ENCODE data around the gene DMPK. TPM values are rescaled to one million over a fixed set of nuclear protein-coding genes. Genes with fewer than 3 reads are reported as not detected.
A peak's percentile ranks its signal among the peaks of the same experiment; 100 is the strongest.

Gene DMPK
- total RNA-seq, 3 donors from 2014 or later = 16.0 to 25.6 (median 24.5) TPM

GRCh38 chr19:45742969-45743368 is 39.3 kb downstream of the DMPK start:
- no peaks in the 10 kb centered on the region for H3K27me3 ChIP-seq
- no peaks in the 10 kb centered on the region for H3K4me1 ChIP-seq
- intact Hi-C loops (cut with DNase I; ENCODE audit: low total_unique reads) = no loop called here
- H3K27ac ChIP-seq = no peak overlapping the region
- DNase-seq (ENCODE audit: low spot score in 2 of 2) = no peak
- H3K9me3 ChIP-seq = no peaks in the 10 kb centered on the region
- no peak overlapping the region for H3K4me3 ChIP-seq
- no peaks in the 10 kb centered on the region for H3K36me3 ChIP-seq
- TF ChIP-seq POLR2AphosphoS5 (IDR thresholded peaks at IDR 0.05) = no peak
- TF ChIP-seq, protein P1, sequence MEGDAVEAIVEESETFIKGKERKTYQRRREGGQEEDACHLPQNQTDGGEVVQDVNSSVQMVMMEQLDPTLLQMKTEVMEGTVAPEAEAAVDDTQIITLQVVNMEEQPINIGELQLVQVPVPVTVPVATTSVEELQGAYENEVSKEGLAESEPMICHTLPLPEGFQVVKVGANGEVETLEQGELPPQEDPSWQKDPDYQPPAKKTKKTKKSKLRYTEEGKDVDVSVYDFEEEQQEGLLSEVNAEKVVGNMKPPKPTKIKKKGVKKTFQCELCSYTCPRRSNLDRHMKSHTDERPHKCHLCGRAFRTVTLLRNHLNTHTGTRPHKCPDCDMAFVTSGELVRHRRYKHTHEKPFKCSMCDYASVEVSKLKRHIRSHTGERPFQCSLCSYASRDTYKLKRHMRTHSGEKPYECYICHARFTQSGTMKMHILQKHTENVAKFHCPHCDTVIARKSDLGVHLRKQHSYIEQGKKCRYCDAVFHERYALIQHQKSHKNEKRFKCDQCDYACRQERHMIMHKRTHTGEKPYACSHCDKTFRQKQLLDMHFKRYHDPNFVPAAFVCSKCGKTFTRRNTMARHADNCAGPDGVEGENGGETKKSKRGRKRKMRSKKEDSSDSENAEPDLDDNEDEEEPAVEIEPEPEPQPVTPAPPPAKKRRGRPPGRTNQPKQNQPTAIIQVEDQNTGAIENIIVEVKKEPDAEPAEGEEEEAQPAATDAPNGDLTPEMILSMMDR (IDR thresholded peaks at IDR 0.05) = no peak
- no peak for TF ChIP-seq POLR2A (IDR thresholded peaks at IDR 0.05)

DNA sequence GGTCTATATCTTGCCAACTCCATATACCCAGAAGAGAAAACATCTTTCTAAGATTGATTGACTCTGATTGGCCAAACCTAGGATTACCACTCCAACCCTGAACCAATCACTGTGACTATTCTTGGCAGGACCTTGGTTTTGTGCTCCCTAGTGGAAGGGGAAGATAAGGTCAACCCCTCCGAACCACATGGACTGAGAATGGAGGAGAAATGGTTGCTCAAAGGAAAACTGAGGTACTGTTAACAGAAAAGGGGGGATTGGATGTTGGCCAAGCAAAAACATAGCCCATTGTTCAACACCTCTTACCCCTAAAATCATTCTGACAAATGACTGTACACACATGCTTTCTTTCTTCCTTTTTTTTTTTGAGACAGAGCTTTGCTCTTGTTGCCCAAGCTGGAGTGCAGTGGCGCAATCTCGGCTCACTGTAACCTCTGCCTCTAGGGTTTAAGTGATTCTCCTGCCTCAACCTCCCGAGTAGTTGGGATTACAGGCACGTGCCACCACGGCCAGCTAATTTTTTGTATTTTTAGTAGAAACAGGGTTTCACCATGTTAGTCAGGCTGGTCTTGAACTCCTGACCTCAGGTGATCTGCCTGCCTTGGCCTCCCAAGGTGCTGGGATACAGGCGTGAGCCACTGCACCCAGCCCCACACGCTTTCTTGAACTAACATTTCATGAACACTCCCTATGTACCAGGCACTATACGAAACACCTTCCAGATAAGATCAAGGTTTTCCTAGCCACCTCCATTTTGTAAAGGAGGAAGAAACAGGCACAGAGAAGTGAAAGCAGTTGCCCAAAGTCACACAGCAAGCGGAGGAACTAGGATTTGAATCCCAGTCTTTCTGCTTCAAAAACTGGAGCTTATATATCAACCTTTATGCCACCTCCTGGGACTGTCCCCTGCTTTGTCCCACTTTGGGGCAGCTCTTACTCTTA is 42.5 kb downstream of the DMPK start:
- no peaks in the 10 kb centered on the region for H3K4me1 ChIP-seq
- TF ChIP-seq, protein P1 (IDR thresholded peaks at IDR 0.05) = no peak
- TF ChIP-seq POLR2A (IDR thresholded peaks at IDR 0.05) (no peak), POLR2AphosphoS5 (IDR thresholded peaks at IDR 0.05) (no peak)
- no peaks in the 10 kb centered on the region for H3K27me3 ChIP-seq
- no peak overlapping the region for H3K4me3 ChIP-seq
- intact Hi-C loops (cut with DNase I; ENCODE audit: low total_unique reads) = no loop called here
- H3K27ac ChIP-seq = no peak overlapping the region
- H3K9me3 ChIP-seq = no peaks in the 10 kb centered on the region
- H3K36me3 ChIP-seq = no peaks in the 10 kb centered on the region
- DNase-seq (ENCODE audit: low spot score in 2 of 2) = no peak

GRCh38 chr19:45733160-45733810 is 49.0 kb downstream of the DMPK start, which contains the start of gene MEIOSIN:
Gene MEIOSIN (plus strand): TSS chr19:45733439. CDS start chr19:45735377, 1,938 bp downstream.
- no peak for DNase-seq (ENCODE audit: low spot score in 2 of 2)
- intact Hi-C loops (cut with DNase I; ENCODE audit: low total_unique reads) = no loop called here
- H3K4me3 ChIP-seq = no peak within 1 kb of the TSS
- TF ChIP-seq POLR2A (IDR thresholded peaks at IDR 0.05) (no peak), POLR2AphosphoS5 (IDR thresholded peaks at IDR 0.05) (no peak)
- TF ChIP-seq, protein P1 (IDR thresholded peaks at IDR 0.05) = no peak
- no peak within 1 kb of the TSS for H3K27ac ChIP-seq
- peaks cover 0 to 5% of the 10 kb centered on the region in 2 donors for H3K4me1 ChIP-seq
- no peaks in the 10 kb centered on the region for H3K36me3 ChIP-seq
- H3K9me3 ChIP-seq = no peaks in the 10 kb centered on the region
- H3K27me3 ChIP-seq = no peaks in the 10 kb centered on the region

DNA sequence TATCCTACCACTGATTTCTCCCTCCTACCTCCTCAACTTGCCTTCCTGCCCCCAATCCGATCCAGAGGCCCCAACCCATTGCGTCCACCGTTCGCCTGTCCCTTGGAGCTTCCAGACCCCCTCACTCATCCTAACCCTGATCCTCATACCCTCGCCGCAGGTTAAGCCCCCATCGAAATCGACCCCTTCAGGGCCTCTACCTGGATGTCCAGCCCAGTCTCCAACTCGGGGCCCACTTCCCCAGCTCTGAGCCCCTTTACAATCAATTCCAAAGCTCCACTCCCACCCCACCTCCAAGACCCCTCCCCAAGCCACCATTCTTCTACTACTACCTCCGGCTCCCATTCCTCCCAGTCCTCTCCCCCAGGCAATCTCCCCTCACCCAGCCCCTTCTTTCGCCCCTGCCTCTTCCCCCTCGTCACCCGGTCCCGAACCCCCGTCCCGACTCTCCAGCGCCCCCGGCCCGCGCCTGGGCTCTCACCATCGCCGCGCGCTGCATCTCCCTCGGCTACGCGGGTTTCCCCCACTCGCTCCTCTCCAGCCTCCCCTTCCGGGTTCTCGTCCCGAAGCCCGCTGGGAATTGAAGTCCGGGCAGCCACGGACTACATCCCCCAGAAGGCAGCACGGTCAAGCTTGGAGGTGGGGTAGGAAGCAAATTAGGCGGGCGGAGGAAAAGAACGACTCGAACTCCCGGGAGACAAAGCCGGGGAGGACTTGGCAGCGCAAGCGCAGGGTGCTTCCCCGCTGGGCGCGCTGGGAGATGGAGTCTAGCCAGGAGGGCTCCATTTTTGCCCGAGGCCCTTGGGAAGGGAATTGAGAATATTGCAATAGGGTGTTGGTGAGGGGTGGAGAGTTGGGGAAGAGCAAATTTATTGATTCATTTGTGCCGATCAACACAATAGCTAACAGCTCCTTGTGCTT is 51.7 kb downstream of the DMPK start, which contains the start of gene FBXO46:
Gene FBXO46, minus strand, starts transcription at position 529 of the 921 bp plus-strand sequence. CDS start 17,401 bp downstream, outside the sequence.
- no peaks in the 10 kb centered on the region for H3K36me3 ChIP-seq
- DNase-seq (ENCODE audit: low spot score in 2 of 2) = peak; percentile 96 to 97

More for the DNA sequence above, 51.7 kb downstream of the DMPK start, which contains the start of gene FBXO46:
- H3K4me3 ChIP-seq = peak within 1 kb of the TSS; percentile 71 to 91 (median 85)
- H3K27ac ChIP-seq = peak within 1 kb of the TSS; percentile 71 to 91
- intact Hi-C loops (cut with DNase I; ENCODE audit: low total_unique reads) = no loop called here
- no peaks in the 10 kb centered on the region for H3K9me3 ChIP-seq
- H3K4me1 ChIP-seq = peaks cover 0 to 5% of the 10 kb centered on the region in 2 donors
- TF ChIP-seq POLR2AphosphoS5 (IDR thresholded peaks at IDR 0.05) (peak; percentile 93 to 95 (median 94)), POLR2A (IDR thresholded peaks at IDR 0.05) (peak; percentile 87)
- TF ChIP-seq, protein P1 (IDR thresholded peaks at IDR 0.05) = no peak
- no peaks in the 10 kb centered on the region for H3K27me3 ChIP-seq

All from breast epithelium (tissue), 4 donors.